Stimulated activated CD4-positive, alpha-beta T cell treated with anti-CD3 and anti-CD28 coated beads, Interleukin-1b, Interleukin-23, amount 100 ng/mL, for 24 hours (primary cell): ENCODE measurements around the gene AP5S1.
"Not testable (repeated sequence)": the region's sequence is repeated elsewhere in the genome, so short reads cannot be mapped to it uniquely, and the experiment has no call there.

Experiments used
- DNase-seq, 4 experiments: peaks; one replicate each; pipeline ENCODE4 v3.0.0-alpha.2; 2020; ENCODE audit warnings: low read depth in 4 of 4, low spot score in 1 of 4

AP5S1 gene

GRCh38 chr20:3842348-3842930, 22.1 kb downstream of the AP5S1 start:
- no peak for DNase-seq

- no peak for DNase-seq
Observed at GRCh38 chr20:3843490-3843889, 23.1 kb downstream of the AP5S1 start.

- not testable (repeated sequence) for DNase-seq
Observed at GRCh38 chr20:3843990-3844619, 23.8 kb downstream of the AP5S1 start.

GRCh38 chr20:3846378-3846739, 26.0 kb downstream of the AP5S1 start:
- no peak for DNase-seq

- DNase-seq, result peak; percentile 71 to 87 (median 75)
Observed at GRCh38 chr20:3846740-3847428, 26.5 kb downstream of the AP5S1 start, which contains the start of gene MAVS. Gene MAVS (plus strand): TSS chr20:3846834. CDS start chr20:3854625, 7,791 bp downstream.

GRCh38 chr20:3847429-3847940, 27.1 kb downstream of the AP5S1 start:
- no peak for DNase-seq

GRCh38 chr20:3848565-3848964, 28.2 kb downstream of the AP5S1 start:
- DNase-seq, result no peak

GRCh38 chr20:3854462-3854871, 34.1 kb downstream of the AP5S1 start:
- no peak for DNase-seq

- no peak for DNase-seq
Observed at GRCh38 chr20:3857405-3857804, 37.1 kb downstream of the AP5S1 start.

- no peak for DNase-seq
Observed at GRCh38 chr20:3858689-3859088, 38.3 kb downstream of the AP5S1 start.

- DNase-seq, result no peak
Observed at GRCh38 chr20:3861191-3861590, 40.8 kb downstream of the AP5S1 start.

GRCh38 chr20:3862333-3862732, 42.0 kb downstream of the AP5S1 start:
- DNase-seq, result no peak

- no peak for DNase-seq
Observed at GRCh38 chr20:3863317-3863716, 43.0 kb downstream of the AP5S1 start.

- no peak for DNase-seq
Observed at GRCh38 chr20:3864518-3864917, 44.2 kb downstream of the AP5S1 start.

GRCh38 chr20:3865152-3865886, 45.0 kb downstream of the AP5S1 start:
- DNase-seq, result no peak

- DNase-seq, result no peak
Observed at GRCh38 chr20:3865887-3866407, 45.6 kb downstream of the AP5S1 start.

GRCh38 chr20:3866464-3866863, 46.1 kb downstream of the AP5S1 start:
- no peak for DNase-seq

- DNase-seq, result no peak
Observed at GRCh38 chr20:3867802-3868201, 47.5 kb downstream of the AP5S1 start.

GRCh38 chr20:3869839-3870634, 49.7 kb downstream of the AP5S1 start:
- no peak for DNase-seq

GRCh38 chr20:3871550-3872265, 51.4 kb downstream of the AP5S1 start:
- DNase-seq, result no peak
